Panc1 (cell line): ENCODE results near the gene MRPS5. TPM values are rescaled to one million over a fixed set of nuclear protein-coding genes. Genes with fewer than 3 reads are reported as not detected.

Source experiments
- ATAC-seq: fragments of 200-7000 bp; cut with Tn5 transposase; 2 replicates; pipeline ENCODE4 v1.9.1; 2020; ENCODE audit warnings: mild to moderate bottlenecking, moderate library complexity
- BruUV-seq: library from RNA; stranded (reverse); fragments of 400-500 nt; replicated peaks from 2 replicates; lab custom pipeline; 2021; lab: Mats Ljungman, UMichigan
- CTCF ChIA-PET: fragments of 300-600 bp; sonication (Branson Sonifier 250); formaldehyde crosslinking; loops from one replicate; lab custom pipeline; 2022; ENCODE audit warnings: antibody characterized with exemption; lab: Charles Lee
- POLR2A ChIA-PET: fragments of 300-600 bp; sonication (Branson Sonifier 250); formaldehyde crosslinking; loops from one replicate; lab custom pipeline; 2022; ENCODE audit warnings: antibody characterized with exemption; lab: Charles Lee
- DNase-seq: peaks from one replicate; pipeline ENCODE4 v3.0.0-alpha.2; 2010; ENCODE audit warnings: low read depth, low spot score
- H3K27ac ChIP-seq: 2 replicates; pipeline ENCODE4 v1.5.1; 2011; ENCODE audit warnings: mild to moderate bottlenecking, low read length, inconsistent platforms
- H3K27me3 ChIP-seq: fragments of 200-500 bp; sonication (Bioruptor generic); 2 replicates; pipeline ENCODE4 v1.6.0; 2014; ENCODE audit warnings: low read length, inconsistent platforms; ENCODE audit not compliant: control insufficient read depth, insufficient read depth
- H3K36me3 ChIP-seq: fragments of 200-500 bp; sonication (Bioruptor generic); 2 replicates; pipeline ENCODE4 v1.5.1; 2014; ENCODE audit warnings: inconsistent platforms, mild to moderate bottlenecking, low read length, moderate library complexity; ENCODE audit not compliant: control insufficient read depth, insufficient read depth
- H3K4me1 ChIP-seq: 2 replicates; pipeline ENCODE4 v1.5.1; 2011; ENCODE audit warnings: inconsistent platforms, mild to moderate bottlenecking, low read length, moderate library complexity; ENCODE audit not compliant: control insufficient read depth, insufficient read depth
- H3K4me3 ChIP-seq, 2 experiments: 2 replicates each; pipeline ENCODE4 v1.5.1; 2011 to 2012; ENCODE audit warnings: low read depth in 2 of 2, low read length in 2 of 2, mild to moderate bottlenecking in 2 of 2, inconsistent platforms in 1 of 2, moderate library complexity in 1 of 2
- H3K9me3 ChIP-seq: fragments of 200-500 bp; sonication (Bioruptor generic); 2 replicates; pipeline ENCODE4 v1.5.1; 2014; ENCODE audit warnings: low read depth, mild to moderate bottlenecking, inconsistent platforms, low read length, moderate library complexity; ENCODE audit not compliant: control insufficient read depth, insufficient read depth
- POLR2AphosphoS5 ChIP-seq: IDR thresholded peaks from 2 replicates; pipeline ENCODE4 v1.6.1; 2012; ENCODE audit warnings: mild to moderate bottlenecking, low read depth, low read length, moderate library complexity
- SIN3A ChIP-seq: IDR thresholded peaks from 2 replicates; pipeline ENCODE4 v1.6.1; 2012; ENCODE audit warnings: low read depth, mild to moderate bottlenecking, low read length, moderate library complexity, borderline replicate concordance; ENCODE audit not compliant: insufficient read depth
- TCF7L2 ChIP-seq: IDR thresholded peaks from 2 replicates; pipeline ENCODE4 v1.6.1; 2011; ENCODE audit warnings: mild to moderate bottlenecking, low read depth, low read length, inconsistent platforms
- in situ Hi-C: cut with HindIII; loops from 2 replicates; pipeline ENCODE4 v1.10.0; 2016; ENCODE audit warnings: low sequenced_read_pairs, low pct_unique_long_range_greater_than_20kb
- intact Hi-C: fragments of 100-400 bp; cut with micrococcal nuclease; formaldehyde crosslinking; loops from one replicate; pipeline ENCODE4 v1.10.0; 2022; ENCODE audit not compliant: unreplicated experiment
- total RNA-seq: library from RNA; stranded (reverse); gene quantifications from one replicate; pipeline ENCODE4 v1.2.1, GENCODE V29; 2021; ENCODE audit not compliant: unreplicated experiment
- TF ChIP-seq, protein P1 (sequence below): fragments of 450-650 bp; IDR thresholded peaks from 2 replicates; pipeline ENCODE4 v1.5.1; 2017; ENCODE audit warnings: mild to moderate bottlenecking
- TF ChIP-seq, protein P2 (sequence below), 2 experiments: IDR thresholded peaks; 2 replicates each; pipeline ENCODE4 v1.6.1; 2011 to 2012; ENCODE audit warnings: low read depth in 2 of 2, control low read depth in 1 of 2, low read length in 1 of 2, mild to moderate bottlenecking in 1 of 2, moderate library complexity in 1 of 2; ENCODE audit not compliant: insufficient read depth in 1 of 2

Gene MRPS5
- total RNA-seq, 1 experiment from 2014 or later, result 95.8 TPM

- intact Hi-C loops (no loop called here), in situ Hi-C loops (no loop called here)
- ATAC-seq, result peak; percentile 89
- Histone ChIP-seq H3K4me1 (no peaks in the 10 kb centered on the region; the same call in none of the 2 replicates), H3K4me3 (peak overlapping the region; percentile 49 to 63), H3K9me3 (no peaks in the 10 kb centered on the region), H3K27me3 (peaks cover 13% of the 10 kb centered on the region), H3K27ac (no peak overlapping the region), H3K36me3 (no peaks in the 10 kb centered on the region)
- DNase-seq, result peak; percentile 25
- ChIA-PET POLR2A (no interaction called here), CTCF (interaction anchor here (0.6 to 1.5 kb wide), 3 partner anchors 13 to 39 kb away, joined by 3 to 8 read pairs (median 4); no protein-coding TSS in a partner anchor)
- no TSS peak for BruUV-seq
- TF ChIP-seq, protein P1, sequence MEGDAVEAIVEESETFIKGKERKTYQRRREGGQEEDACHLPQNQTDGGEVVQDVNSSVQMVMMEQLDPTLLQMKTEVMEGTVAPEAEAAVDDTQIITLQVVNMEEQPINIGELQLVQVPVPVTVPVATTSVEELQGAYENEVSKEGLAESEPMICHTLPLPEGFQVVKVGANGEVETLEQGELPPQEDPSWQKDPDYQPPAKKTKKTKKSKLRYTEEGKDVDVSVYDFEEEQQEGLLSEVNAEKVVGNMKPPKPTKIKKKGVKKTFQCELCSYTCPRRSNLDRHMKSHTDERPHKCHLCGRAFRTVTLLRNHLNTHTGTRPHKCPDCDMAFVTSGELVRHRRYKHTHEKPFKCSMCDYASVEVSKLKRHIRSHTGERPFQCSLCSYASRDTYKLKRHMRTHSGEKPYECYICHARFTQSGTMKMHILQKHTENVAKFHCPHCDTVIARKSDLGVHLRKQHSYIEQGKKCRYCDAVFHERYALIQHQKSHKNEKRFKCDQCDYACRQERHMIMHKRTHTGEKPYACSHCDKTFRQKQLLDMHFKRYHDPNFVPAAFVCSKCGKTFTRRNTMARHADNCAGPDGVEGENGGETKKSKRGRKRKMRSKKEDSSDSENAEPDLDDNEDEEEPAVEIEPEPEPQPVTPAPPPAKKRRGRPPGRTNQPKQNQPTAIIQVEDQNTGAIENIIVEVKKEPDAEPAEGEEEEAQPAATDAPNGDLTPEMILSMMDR, result peak; percentile 95
- TF ChIP-seq, protein P2, sequence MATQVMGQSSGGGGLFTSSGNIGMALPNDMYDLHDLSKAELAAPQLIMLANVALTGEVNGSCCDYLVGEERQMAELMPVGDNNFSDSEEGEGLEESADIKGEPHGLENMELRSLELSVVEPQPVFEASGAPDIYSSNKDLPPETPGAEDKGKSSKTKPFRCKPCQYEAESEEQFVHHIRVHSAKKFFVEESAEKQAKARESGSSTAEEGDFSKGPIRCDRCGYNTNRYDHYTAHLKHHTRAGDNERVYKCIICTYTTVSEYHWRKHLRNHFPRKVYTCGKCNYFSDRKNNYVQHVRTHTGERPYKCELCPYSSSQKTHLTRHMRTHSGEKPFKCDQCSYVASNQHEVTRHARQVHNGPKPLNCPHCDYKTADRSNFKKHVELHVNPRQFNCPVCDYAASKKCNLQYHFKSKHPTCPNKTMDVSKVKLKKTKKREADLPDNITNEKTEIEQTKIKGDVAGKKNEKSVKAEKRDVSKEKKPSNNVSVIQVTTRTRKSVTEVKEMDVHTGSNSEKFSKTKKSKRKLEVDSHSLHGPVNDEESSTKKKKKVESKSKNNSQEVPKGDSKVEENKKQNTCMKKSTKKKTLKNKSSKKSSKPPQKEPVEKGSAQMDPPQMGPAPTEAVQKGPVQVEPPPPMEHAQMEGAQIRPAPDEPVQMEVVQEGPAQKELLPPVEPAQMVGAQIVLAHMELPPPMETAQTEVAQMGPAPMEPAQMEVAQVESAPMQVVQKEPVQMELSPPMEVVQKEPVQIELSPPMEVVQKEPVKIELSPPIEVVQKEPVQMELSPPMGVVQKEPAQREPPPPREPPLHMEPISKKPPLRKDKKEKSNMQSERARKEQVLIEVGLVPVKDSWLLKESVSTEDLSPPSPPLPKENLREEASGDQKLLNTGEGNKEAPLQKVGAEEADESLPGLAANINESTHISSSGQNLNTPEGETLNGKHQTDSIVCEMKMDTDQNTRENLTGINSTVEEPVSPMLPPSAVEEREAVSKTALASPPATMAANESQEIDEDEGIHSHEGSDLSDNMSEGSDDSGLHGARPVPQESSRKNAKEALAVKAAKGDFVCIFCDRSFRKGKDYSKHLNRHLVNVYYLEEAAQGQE (IDR thresholded peaks at IDR 0.05; ENCODE audit: insufficient read depth in 1 of 2, low read depth in 2 of 2, low read length in 1 of 2), result no peak
Observed at GRCh38 chr2:95076705-95077529, 44.7 kb downstream of the MRPS5 start.

DNA sequence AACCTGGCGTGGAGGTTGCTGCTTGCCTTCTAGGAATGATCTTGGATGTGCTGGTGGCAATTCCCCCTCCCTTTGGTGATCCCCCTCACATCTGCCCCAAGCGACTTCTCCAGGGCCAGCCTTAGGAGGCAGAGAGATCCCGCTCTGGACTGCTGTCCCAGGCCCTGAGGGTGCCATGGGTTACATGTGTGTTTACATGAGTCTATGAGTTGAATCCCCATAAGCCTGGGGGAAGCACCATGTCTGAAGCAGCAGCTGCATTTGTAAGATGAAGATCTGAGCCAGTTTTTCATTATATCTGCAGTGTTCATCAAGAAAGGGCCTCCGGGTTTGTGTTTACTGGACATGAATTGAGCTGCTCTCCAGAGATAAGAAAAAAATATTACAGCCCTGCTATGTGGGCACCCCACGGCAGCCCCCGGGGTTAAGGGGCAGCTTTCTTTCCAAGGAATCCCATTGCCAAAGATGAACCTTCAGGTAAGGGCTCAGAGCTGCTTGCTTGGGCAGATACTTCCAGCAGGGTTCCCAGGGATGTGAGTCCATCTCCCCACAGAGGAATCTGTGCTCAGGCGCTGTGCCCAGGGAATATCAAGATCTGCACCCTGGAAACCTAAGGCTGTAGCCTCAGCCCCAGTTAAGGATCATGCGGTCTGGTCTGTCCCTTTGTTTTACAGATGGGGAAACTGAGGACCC is 46.0 kb downstream of the MRPS5 start:
- no peak overlapping the region for H3K4me3 ChIP-seq
- no peak overlapping the region for H3K27ac ChIP-seq
- POLR2A ChIA-PET, result no interaction called here
- no peaks in the 10 kb centered on the region for H3K36me3 ChIP-seq
- H3K4me1 ChIP-seq, result no peaks in the 10 kb centered on the region; the same call in none of the 2 replicates
- no peak for TF ChIP-seq TCF7L2
- TF ChIP-seq SIN3A, result no peak
- TF ChIP-seq, protein P1, result no peak
- TF ChIP-seq, protein P2 (IDR thresholded peaks at IDR 0.05; ENCODE audit: insufficient read depth in 1 of 2, low read depth in 2 of 2, low read length in 1 of 2), result no peak
- no peak for TF ChIP-seq POLR2AphosphoS5
- in situ Hi-C loops, result no loop called here
- intact Hi-C loops, result no loop called here
- peaks cover 16% of the 10 kb centered on the region for H3K27me3 ChIP-seq
- H3K9me3 ChIP-seq, result no peaks in the 10 kb centered on the region
- CTCF ChIA-PET, result interaction anchor here (1.0 to 1.5 kb wide), 3 partner anchors 11 to 89 kb away, joined by 3 to 8 read pairs (median 4); no protein-coding TSS in a partner anchor
- no peak for DNase-seq
- BruUV-seq, result no TSS peak
- no peak for ATAC-seq
